ENCODE measurements around the gene GALT.

Gene GALT

GRCh38 chr9:34646211-34647083, at the start of gene GALT:
Gene GALT, plus strand, starts transcription at chr9:34646675. Its CDS starts 30 bp downstream, at chr9:34646705.
- peak; percentile 83 for FAIRE-seq
- peak; percentile 97 for DNase-seq (ENCODE audit: low spot score)

- no peak for FAIRE-seq
- no peak for DNase-seq (ENCODE audit: low spot score)
Observed at GRCh38 chr9:34599546-34599945, 46.9 kb upstream of the GALT start.

- FAIRE-seq (no peak), DNase-seq (ENCODE audit: low spot score) (no peak)
Observed at GRCh38 chr9:34600908-34601307, 45.6 kb upstream of the GALT start.

GRCh38 chr9:34601937-34602573, 44.4 kb upstream of the GALT start:
- FAIRE-seq, result no peak

GRCh38 chr9:34603610-34604231, 42.8 kb upstream of the GALT start:
- FAIRE-seq (peak; percentile 85), DNase-seq (ENCODE audit: low spot score) (peak; percentile 87)

More at GRCh38 chr9:34601937-34602573, 44.4 kb upstream of the GALT start:
- DNase-seq (ENCODE audit: low spot score), result no peak

- FAIRE-seq (no peak), DNase-seq (ENCODE audit: low spot score) (no peak)
Observed at GRCh38 chr9:34606190-34606589, 40.3 kb upstream of the GALT start.

- DNase-seq (ENCODE audit: low spot score) (no peak), FAIRE-seq (no peak)
Observed at GRCh38 chr9:34606905-34607304, 39.6 kb upstream of the GALT start.

- no peak for DNase-seq (ENCODE audit: low spot score)
- no peak for FAIRE-seq
Observed at GRCh38 chr9:34607331-34607730, 39.1 kb upstream of the GALT start.

- FAIRE-seq (no peak), DNase-seq (ENCODE audit: low spot score) (no peak)
Observed at GRCh38 chr9:34610434-34611206, 35.9 kb upstream of the GALT start.

- peak; percentile 74 for FAIRE-seq
- no peak for DNase-seq (ENCODE audit: low spot score)
Observed at GRCh38 chr9:34611251-34611810, 35.1 kb upstream of the GALT start.

- peak; percentile 98 for DNase-seq (ENCODE audit: low spot score)
- FAIRE-seq, result peak; percentile 65
Observed at GRCh38 chr9:34611811-34612787, 34.4 kb upstream of the GALT start, which contains the start of gene RPP25L. Gene RPP25L, minus strand, starts transcription at chr9:34612097. Its CDS starts 801 bp downstream, at chr9:34611296.

- FAIRE-seq, result no peak
- DNase-seq (ENCODE audit: low spot score), result peak; percentile 89
Observed at GRCh38 chr9:34612788-34613390, 33.6 kb upstream of the GALT start.

- DNase-seq (ENCODE audit: low spot score) (no peak), FAIRE-seq (no peak)
Observed at GRCh38 chr9:34615132-34615531, 31.3 kb upstream of the GALT start.

- peak; percentile 98 for DNase-seq (ENCODE audit: low spot score)
- peak; percentile 77 for FAIRE-seq
Observed at GRCh38 chr9:34620061-34620994, 26.1 kb upstream of the GALT start, which contains the start of gene DCTN3. Gene DCTN3, minus strand, starts transcription at chr9:34620495. Its CDS starts 31 bp downstream, at chr9:34620464.

- DNase-seq (ENCODE audit: low spot score), result no peak
- no peak for FAIRE-seq
Observed at GRCh38 chr9:34623374-34624235, 22.9 kb upstream of the GALT start.

GRCh38 chr9:34624475-34625185, 21.8 kb upstream of the GALT start:
- DNase-seq (ENCODE audit: low spot score) (no peak), FAIRE-seq (no peak)

GRCh38 chr9:34625186-34625486, 21.3 kb upstream of the GALT start:
- no peak for FAIRE-seq

More at GRCh38 chr9:34625186-34625486, 21.3 kb upstream of the GALT start:
- DNase-seq (ENCODE audit: low spot score), result no peak
